Fibroblast of pulmonary artery (primary cell): ENCODE measurements around the gene NFKB2.

ENCODE experiments used
- DNase-seq: peaks from one replicate; pipeline ENCODE4 v3.0.0-alpha.2; 2010; ENCODE audit warnings: low read depth
- H3K4me3 ChIP-seq: replicated peaks from 2 replicates; pipeline ENCODE4 v1.5.1; 2011; ENCODE audit warnings: low read depth, mild to moderate bottlenecking, control low read depth, low read length, moderate library complexity
- TF ChIP-seq, protein P1 (sequence below): IDR thresholded peaks from 2 replicates; pipeline ENCODE4 v1.5.1; 2011; ENCODE audit warnings: mild to moderate bottlenecking, control low read depth, low read length, inconsistent platforms; ENCODE audit errors: missing control alignments

Gene NFKB2

DNA sequence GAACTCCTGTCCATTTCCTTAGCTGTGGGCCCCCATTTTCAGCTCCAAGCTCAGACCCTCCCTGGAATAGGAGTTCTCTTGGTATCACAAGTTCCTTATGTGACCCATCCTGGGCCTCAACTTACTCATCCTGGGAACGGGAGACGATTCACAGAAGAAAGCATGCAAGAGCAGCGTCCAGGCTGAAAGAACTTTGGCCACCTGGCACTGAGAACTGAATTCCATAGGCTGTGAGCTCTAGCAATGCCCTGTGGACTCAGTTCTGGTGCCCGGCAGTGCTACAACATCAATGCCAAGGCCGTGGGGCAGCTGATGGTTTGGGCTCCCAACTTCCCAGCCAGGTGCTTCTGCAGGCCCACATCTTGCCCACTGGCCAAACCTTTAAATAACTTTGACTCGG, 40.8 kb downstream of the NFKB2 start:
- DNase-seq, result no peak
- TF ChIP-seq, protein P1, sequence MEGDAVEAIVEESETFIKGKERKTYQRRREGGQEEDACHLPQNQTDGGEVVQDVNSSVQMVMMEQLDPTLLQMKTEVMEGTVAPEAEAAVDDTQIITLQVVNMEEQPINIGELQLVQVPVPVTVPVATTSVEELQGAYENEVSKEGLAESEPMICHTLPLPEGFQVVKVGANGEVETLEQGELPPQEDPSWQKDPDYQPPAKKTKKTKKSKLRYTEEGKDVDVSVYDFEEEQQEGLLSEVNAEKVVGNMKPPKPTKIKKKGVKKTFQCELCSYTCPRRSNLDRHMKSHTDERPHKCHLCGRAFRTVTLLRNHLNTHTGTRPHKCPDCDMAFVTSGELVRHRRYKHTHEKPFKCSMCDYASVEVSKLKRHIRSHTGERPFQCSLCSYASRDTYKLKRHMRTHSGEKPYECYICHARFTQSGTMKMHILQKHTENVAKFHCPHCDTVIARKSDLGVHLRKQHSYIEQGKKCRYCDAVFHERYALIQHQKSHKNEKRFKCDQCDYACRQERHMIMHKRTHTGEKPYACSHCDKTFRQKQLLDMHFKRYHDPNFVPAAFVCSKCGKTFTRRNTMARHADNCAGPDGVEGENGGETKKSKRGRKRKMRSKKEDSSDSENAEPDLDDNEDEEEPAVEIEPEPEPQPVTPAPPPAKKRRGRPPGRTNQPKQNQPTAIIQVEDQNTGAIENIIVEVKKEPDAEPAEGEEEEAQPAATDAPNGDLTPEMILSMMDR, result no peak
- H3K4me3 ChIP-seq, result peak overlapping the region; percentile 57

DNA sequence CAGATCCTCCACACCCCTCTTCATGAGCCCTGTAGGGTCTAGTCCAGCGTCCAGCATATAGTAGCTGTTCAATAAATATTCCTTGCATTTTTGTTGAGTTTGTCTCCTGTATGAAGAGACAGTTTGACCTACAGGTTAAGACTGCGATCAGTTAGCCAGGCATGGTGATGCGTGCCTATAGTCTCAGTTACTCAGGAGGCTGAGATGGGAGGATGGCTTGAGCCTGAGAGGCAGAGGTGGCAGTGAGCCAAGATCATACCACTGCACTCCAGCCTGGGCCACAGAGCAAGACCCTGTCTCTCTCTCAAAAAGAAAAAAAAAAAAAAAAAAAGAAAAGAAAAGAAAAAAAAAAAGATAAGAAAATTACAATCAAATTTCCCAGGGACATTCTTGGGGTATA, 42.0 kb downstream of the NFKB2 start:
- DNase-seq, result no peak
- TF ChIP-seq, protein P1, result no peak
- H3K4me3 ChIP-seq, result peak overlapping the region; percentile 6

DNA sequence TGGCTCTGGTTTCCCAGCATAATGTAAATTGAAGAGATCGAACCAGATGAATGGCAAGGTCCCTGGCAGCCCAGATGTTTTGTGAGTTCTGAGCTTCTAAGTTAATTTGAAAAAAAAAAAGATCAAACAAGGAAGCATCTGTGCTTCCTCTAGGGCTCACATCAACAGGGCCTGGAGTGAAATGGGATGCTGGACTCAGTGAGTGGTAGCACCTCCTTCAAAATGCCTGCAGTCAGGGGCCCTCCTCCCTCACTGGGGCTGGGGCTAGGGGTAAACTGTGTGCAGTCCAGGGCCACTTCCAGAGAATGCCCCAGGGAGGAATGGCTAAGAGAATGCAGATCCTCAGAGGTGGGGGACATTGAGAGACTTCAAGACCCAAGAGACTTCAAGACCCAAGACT, 42.9 kb downstream of the NFKB2 start:
- H3K4me3 ChIP-seq, result no peak overlapping the region
- no peak for DNase-seq
- TF ChIP-seq, protein P1, result no peak

DNA sequence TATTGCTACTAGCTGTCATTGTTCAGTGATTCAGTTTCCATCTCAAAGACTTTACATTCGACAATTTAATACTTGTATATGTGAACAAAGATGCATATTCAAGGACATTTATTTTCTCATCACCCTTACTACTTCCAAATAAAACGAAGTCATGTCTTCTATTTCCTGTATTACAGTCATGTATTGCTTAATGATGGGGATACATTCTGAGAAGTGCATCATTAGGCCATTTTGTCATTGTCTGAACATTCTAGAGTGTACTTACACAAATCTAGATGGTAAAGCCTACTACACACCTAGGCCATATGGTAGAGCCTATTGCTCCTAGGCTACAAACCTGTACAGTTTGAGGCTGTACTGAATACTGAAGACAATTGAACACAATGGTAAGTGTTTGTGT, 49.3 kb downstream of the NFKB2 start:
- H3K4me3 ChIP-seq, result no peak overlapping the region
- DNase-seq, result no peak
- TF ChIP-seq, protein P1, result no peak

DNA sequence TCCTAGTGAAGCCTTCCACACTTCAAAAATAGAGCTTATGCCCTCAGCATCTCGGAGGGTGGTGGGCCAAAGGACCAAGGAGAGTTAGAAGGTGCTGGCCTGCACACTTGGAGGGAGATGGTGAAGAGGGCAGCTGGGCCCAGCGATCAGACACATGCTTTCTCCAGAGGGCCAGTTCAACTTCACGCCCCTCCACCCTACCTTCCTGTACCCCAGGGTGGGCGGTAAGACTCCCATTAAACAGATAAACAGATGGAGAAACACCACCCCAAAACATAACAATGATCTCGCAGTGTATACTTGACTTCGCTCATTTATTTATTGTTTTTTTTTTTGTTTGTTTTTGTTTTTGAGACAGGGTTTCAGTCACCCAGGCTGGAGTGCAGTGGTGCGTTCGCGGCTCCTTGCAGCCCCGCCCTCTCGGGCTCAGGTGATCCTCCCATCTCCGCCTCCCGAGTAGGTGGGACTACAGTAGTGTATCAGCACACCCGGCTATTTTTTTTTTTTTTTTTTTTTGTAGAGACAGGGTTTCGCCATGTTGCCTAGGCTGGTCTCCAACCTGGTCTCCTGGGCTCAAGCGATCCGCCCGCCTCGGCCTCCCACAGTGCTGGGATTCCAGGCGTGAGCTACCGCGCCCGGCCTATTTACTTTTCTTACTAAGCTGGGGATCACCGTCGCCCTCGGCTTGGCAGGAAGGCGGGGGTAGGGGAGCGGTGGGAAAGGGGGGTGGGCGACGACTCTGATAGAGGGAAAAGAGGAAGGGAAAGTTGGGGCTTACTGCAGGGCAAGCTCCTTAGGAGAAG, 54.0 kb downstream of the NFKB2 start:
- DNase-seq, result peak; percentile 69
- TF ChIP-seq, protein P1, result no peak
- H3K4me3 ChIP-seq, result peak overlapping the region; percentile 73

DNA sequence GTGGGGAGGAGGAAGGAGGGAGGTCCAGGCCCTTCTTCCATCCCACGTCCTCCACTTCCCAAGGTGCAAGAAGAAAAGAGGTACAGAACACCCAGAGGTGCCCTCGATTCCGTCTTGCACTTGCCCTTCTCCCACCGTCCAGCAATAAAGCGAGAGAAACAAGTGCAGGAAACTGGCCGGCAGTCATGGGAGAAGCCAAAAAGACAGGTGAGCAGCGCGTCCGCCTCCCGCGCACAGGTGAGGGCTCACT, 54.5 kb downstream of the NFKB2 start:
- H3K4me3 ChIP-seq, result peak overlapping the region; percentile 73
- no peak for DNase-seq
- TF ChIP-seq, protein P1, result no peak
